HG03108 (cell line): ENCODE data around the gene PXMP4.

ENCODE experiments used
- ATAC-seq: cut with Tn5 transposase; IDR thresholded peaks from one replicate; pipeline ENCODE4 v1.9.1; 2021; ENCODE audit warnings: moderate library complexity; ENCODE audit not compliant: unreplicated experiment

Gene PXMP4

DNA sequence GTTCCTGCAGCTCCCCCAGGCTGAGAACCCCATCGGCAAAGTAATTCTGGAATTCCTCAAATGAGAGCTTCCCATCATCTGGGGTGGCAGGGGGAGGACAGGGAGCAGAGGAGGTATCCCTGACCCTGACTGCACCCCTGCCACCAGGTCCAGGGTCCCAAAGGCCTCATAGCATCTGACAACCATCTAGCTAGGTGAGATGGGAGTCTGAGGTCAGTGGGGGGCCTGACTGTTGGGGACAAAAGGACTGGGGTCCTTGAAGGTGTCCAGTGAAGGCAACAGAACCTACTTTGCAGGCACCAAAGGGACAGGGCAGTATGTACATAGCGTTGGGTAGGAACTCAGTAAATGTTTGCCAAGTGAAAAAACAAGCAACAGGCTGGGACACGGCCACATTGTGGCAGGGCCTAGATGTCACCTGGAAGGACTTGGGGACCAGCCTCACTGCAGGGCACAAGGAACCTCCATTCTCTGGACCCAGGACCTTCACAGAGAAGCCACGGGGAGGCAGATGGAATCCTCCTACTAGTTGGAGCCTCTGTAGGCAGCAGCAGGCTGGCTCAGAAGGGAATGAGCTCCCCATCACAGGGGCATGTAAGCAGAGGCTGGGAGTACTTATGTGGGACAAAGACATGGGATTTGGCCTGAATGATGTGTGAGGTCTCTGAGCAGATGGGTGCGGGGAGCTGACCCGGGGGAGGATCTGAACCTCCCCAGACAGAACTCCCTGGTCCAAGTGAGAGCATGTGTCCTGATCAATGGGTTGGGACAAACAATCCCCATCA is 49.2 kb downstream of the PXMP4 start:
- no peak for ATAC-seq

DNA sequence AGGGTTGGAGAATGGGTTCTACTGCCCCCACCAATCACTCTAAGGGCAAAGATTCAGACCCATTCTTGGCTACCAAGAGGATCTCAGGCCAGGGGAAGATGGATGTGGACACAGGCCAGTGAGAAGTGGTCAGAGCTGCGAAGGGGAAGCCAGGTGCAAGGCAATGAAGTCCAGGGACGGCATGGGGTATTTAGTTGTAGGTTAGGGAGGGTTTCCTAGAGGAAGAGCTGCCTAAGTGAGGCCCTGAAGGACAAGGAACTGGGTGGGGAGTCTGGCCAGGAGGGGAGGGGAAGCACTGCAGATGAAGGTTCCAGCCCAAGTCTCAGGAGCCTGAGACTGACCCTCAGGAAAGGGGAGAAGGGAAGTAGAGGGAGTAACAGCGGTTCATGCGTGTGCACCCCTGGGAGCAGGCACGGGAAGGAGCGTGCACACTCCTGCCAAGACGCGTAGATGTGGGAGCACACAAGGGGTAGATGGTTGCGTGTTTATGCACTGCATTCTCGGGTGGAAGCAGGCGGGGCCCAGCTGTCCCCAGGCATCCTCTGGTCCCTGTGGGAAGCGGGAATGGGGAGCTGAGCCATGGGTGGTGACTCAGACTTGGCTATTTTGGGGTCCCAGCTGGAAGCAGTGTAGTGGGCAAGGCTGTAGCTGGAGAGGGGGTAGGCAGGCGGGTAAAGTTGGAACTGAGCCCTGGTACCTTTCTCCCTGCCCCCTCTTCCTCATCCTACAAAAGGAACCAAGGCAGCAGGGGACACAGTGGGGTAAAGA is 50.1 kb downstream of the PXMP4 start:
- no peak for ATAC-seq

DNA sequence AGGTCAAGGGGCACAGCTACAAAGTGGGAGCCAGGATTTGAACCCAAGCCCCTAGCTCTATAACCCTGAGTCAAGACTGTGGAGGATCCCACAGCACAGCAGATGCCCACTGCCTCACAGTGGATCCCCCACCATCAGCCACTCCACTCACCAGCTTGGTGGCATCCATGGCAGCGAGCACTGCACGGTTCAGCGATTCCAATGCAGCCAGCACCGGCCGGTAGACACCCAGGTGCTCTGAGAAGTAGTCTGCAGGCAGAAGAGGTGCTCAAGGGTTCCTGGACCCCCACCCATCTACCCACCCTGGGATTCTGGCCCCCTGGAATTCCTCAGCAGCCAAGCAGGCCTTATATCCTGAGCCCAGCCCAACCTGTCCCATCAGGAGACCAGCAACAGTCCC is 50.9 kb downstream of the PXMP4 start:
- no peak for ATAC-seq

DNA sequence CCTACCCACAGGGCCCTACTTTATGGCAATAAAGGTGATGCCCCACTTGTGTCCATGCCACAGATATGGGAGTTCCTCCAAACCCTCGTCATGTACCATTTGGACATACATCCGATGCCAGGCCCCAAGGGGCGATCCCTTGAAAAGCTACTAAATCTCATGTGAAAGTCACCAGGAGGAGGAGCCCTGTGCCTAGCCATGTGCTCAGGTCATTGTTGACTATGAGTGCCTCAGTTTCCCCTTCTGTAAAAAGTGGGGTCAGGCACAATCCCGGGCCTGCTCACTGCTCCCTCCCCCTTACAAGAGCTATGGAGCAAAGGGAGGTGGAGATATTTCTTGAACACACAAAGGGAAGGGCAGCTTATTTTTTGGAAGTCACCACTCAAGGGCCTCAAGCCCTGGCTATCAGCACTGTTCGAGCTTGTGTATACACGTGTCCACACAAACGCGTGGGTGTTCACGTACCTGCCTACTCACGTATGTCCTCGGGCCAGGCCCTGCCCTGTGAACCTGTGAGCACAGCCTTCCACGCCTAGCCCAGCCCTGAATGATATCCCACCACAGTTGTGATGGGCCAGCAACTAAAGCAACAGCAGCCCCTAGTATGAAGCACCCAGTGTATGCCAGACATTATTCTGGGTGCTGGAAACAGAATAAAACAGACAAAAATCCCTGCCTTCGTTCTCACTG is 51.5 kb downstream of the PXMP4 start:
- no peak for ATAC-seq

DNA sequence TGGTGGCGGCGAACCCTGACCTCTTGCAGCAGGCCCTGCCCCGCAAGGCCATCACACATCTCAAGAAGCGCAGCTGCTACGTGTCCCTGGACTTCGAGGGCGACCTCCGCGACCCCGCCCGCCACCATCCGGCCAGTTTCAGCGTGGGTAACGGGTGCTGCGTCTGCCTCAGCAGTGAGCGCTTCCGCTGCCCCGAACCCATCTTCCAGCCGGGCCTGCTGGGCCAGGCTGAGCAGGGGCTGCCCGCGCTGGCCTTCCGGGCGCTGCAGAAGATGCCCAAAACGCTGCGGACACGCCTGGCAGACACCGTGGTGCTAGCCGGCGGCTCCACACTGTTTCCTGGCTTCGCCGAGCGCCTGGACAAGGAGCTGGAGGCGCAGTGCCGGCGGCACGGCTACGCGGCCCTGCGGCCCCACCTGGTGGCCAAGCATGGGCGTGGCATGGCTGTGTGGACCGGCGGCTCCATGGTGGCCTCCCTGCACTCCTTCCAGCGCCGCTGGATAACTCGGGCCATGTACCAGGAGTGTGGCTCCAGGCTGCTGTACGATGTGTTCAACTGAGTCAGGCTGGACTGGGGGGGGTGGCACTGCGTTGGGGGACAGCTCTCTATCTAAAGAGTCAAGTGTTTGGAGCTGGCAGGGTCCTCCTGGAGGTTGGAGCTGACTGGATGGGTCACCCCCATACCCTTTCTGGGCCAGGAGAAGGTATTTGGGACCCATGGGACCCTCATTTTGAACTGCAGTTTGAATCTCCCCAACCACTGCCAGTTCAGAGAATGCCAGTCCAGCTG is 52.2 kb downstream of the PXMP4 start:
- peak; percentile 31 for ATAC-seq

DNA sequence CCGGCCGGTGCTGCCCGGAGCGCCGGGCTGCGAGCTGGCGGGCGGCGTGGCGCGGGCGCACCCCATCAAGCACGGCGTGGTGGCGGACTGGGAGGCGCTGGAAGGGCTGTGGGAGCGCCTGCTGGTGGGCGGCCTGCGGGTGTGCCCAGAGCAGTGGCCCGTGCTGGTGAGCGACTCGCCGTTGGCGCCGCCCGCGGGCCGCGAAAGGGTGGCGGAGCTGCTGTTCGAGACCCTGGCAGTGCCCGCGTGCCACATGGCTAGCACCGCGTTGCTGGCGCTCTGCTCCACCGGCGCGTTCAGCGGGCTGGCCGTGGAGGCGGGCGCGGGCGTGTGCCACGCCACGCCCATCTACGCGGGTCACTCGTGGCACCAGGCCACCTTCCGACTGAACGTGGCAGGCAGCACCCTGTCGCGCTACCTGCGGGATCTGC is 52.9 kb downstream of the PXMP4 start:
- peak; percentile 3 for ATAC-seq

DNA sequence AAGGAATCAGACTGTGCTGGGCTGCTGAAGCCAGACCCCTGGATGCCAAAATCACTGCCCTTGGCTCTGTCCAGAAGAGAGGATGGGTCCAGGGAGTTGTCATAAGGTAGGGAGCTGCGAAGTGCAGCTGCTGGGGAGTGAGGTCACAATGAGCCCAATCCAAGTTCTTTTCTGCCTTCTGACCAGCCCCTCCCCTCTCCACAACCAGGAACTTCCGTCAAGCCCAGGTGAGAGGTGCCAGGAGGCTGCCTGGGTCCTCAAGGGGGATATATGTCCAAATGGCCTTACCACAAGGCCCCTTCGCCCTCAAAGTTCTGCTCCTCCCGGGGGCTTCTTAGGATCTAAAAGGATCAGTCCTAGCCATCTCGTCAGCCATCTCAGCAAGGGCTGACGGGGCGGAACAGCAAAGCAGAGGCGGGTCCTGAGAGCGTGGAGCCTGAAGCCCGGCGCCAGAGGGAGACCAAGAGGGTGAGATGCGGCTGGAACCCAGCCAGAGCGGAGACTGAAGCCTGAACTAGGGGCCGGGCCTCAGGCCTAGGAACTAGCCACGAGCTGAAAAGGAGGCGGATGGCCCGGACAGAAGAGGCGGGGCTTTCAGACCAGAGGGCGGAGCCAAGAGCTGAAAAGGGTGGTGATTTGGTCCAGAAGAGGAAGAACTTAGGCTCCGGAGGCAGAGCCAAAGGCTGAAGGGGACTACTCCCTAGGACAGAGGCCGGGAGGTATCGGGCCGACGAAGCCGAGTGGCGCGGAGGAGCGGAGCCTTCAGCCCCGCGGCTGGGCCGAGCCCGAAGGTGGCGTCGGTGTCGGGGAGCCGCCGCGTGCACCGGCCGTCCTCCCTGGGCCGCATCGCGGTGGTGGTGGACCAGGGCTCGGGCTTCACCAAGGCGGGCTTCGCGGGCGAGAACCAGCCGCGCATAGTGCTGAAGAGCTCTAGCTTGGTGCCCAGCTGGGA is 53.5 kb downstream of the PXMP4 start, which contains the start of gene ACTL10:
Gene ACTL10, plus strand, starts transcription at position 651 of the 952 bp plus-strand sequence. CDS start 555 bp downstream, outside the sequence.
- ATAC-seq = peak; percentile 61

DNA sequence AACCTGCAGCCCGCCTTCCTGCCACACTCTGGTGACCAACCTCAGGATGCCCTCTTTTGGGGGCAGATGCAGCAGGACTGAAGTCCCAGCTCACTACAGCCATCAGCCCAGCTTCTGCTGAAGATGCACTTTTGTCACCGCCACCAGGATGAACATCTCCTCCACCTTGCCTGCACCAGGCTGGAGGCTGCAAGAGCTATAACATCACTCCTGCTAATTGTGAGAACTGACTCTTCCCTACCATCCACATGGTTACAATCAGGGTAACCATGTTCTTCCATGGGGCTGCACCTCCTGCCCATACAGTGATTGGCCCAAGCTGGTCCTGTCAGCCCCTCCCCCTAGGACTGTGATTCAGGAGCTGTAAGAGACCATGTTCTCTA is 55.4 kb downstream of the PXMP4 start:
- no peak for ATAC-seq

DNA sequence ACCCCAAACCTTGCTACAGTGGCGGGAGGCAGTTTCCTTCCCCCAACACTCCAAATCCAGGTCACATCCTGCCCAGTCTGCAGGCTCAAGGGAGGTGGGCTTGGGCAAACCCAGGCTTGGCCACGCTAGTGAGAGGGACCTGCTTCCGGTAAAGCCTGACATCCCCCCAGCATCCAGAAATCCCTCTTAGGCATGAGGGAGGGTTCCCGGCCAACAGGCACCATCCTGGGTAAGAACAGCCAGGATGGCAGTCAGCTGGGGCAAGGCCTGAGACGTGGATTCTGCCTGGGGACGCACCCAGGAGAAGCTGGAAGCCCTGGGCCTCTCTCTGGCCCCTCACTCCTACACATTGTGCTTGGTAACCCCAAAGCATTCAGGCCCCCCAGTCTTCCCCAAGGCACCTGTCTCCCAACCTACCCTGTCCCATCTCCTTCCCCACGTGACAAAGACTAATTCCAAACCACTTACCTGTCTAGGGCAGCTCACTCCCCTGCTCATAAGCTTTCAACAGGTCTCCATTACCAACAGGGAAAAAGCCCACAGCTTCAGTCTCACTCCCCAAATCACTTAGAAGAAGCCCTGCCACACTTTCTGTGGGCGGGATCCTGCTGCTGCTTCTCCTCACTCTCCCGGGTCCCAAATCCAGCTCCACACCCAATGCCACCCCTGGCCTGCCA is 55.9 kb downstream of the PXMP4 start:
- no peak for ATAC-seq

DNA sequence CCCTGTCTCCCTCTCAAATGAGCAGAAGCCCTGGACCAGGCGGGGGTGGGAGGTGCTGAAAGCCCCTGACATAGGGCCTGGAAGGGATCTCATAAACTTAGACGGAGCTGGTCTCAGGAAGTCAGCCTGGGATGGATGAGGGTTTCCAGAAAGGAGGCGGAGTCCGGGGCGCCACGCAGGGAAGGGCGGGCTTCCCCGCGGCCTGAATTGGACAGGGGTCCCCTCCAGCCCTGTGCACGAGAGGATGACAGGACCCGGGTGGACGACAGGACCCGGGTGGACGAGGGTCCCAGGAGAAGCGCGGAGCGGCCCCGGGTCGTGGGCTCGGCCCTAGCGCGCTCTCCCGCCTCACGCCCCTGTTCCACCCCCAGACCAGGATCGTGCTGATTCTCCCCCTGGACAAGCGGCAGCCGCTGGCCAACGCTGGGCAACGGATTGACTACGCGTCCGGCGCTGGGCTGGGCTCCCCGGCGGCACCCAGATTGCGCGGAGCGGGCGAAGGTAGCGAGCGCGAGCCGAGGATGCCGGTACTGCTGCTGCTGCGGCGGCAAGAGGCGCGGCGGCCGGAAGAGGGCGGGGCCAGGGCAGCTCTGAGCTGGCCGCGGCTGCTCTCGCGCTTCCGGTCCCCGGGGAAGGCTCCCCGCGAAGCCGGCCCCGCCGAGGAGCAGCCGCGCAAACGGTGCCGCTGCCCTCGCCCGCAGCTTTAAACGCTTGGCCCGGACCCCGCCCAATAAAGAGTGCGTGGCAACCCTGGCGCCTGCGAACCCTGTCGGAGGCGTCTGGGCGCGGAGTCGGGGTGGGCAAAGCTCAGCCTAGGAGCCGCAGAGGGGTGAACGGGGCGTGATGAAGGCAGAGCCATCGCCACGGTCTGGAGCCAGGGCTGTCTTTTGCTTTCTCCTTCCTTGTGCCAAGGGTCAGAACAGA is 56.7 kb downstream of the PXMP4 start:
- peak; percentile 36 for ATAC-seq

DNA sequence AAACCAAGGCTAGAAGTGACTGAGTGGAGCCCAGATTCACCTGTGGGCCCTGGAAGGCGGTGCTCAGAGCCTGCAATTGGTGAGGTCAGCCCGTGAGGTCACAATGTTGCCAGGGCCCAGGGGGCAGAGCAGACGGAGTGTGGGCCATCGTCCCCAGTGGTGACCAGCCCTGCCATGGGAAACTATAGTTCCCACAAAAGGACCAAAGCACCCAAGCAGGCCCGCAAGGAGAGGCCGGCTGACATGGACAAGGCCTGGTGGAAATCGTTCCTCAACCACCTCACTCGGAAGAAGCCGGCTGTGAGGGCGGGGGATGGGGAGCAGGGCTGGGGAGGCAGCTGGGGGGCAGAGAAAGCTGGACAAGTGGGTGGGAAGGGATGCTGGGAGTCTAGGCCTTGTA is 57.9 kb downstream of the PXMP4 start, which contains the start of gene C20orf144:
Gene C20orf144, plus strand, starts transcription at position 156 of the 400 bp plus-strand sequence. Its CDS starts 19 bp downstream, at position 175.
- no peak for ATAC-seq

DNA sequence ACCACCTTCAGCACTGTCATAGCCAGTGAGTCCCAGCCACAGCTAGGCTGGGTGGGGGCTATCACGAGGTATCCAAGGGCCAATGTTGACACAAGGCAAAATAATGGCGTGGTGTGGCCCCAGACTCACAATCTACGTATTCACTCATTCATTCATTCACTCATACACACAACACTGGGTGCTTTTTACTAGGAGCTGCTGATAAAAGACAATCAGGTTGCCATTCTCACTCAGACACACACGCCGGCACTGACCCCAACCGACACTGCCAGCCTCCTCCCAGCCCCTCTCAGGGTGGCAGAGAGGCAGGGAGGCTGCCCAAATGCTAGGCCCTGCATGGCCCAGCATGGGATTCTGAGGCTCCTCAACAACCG is 59.4 kb downstream of the PXMP4 start:
- ATAC-seq = no peak

DNA sequence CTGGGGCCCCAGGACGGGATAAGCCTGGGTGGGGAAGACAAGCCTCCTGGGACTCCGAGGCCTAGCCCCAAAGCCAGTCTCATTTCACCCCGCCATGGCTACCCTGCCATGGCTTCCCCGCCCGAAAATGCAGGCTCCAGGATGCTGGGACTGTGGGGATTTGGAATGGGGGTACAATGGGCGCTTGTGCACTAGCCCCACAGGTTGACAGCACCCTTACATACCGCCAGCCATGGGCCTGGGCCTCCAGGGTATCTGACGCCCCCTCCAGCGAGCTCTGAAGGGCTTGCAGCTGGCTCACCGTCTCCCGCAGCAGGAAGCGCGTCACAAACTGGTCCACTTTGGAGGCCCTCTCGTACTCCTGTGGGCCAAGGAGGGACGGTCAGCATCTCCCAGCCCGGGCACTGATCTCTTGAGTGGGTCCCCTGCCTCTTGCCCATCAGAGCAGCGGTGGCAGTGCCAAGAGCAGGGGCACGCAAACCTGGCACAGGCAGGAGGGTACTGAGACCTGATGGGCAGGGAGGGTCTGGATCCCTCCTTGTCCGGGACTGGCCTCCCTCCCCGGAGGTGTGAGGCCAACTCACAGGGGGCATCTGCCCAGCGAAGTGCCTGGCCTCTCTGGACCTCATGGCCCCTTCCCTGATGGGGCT is 60.0 kb downstream of the PXMP4 start:
- ATAC-seq = no peak

DNA sequence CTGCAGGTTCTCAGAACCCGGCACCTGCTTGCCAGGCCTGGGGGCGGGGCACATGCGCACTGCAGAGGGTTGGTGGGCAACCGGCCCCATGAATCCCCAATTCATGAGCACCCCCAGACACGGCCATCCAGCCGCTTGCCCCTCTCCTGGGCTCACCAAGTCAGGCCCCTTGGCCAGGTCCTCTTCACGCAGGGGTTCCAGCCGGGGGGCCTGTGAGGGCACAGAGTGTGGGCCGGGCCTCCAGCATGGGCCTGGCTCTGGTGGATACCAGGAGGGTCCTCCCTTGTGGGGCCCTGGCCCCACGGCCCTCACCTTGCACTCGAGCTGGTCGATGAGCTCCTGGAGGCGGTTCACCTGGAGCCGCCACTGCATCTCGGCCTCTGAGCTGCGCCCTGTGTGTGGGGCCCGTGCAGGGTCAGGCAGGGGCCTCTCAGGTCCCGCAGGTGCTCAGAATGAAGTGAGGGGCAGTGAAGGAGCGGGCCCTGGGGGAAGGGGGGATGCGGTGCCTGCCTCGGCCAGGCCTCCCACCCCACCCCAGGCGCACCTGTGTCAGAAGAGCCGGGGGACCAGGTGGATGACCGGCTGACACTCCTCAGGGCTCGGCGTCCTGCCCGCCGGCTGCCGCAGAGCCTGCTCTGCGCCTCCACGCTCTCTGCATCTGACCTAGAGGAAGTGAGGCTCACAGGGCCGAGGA is 60.6 kb downstream of the PXMP4 start:
- ATAC-seq = no peak

DNA sequence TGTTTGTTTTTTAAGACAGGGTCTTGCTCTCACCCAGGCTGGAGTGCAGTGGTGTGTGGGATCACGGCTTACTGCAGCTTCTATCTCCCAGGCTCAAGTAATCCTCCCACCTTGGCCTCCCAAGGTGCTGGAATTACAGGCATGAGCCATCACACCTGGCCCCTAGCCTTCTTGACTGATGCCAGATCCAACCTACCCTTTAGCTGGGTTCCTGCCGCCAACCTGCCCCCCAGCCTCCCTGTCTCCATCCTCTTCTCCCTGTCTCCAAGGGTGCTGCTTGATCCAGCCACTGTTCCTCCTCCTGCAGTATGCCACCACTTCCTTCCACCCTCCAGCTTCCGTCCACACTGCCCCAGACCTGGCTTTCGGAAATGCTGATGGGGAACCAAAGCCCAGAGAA is 61.2 kb downstream of the PXMP4 start:
- ATAC-seq = no peak

DNA sequence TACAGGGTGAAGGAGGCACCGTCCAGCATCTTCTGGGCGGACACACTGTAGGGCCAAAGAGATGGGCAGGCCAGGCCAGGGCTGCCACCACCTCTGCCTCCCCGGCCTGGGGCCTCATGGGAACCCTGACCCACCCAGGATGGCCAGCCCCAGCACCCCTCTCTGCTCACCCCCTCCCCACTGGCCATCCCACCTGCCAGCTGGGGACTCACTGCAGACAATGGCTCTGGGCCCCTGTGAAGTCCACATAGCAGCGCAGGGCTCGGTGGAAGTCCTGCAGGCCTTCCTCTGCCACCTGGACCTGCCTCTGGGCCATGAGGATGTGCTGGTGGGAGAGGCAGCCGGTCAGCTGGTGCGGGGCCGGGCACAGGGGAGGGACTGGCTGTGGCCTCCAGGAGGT is 61.6 kb downstream of the PXMP4 start:
- no peak for ATAC-seq

DNA sequence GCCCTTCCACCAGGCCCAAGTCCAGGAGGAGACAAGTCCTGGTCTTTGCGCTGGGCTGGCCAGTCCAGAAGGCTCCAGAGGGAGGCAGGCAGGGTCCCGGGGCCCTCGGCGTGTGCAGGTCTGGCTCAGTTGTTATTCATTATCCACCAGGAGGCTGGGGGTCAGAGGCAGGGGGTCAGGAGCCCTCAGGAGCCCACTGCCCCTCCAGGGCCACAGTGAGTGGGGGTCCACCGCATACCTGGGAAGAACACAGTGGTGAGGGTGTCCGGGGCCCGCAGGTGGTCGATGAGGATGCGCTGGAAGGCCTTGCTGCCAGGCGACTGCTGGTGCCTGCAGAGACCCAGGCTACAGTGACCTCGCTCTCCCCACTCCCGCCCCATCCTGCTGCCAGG is 62.4 kb downstream of the PXMP4 start:
- ATAC-seq = no peak
